HUES6 (cell line): ENCODE results near the gene KLHL33.
"Not testable (repeated sequence)": the region's sequence is repeated elsewhere in the genome, so short reads cannot be mapped to it uniquely, and the experiment has no call there.

ENCODE experiments used
- H3K27ac ChIP-seq: 2 replicates; pipeline ENCODE4 v1.7.0; 2013; ENCODE audit warnings: low read depth, mild to moderate bottlenecking, low read length, inconsistent platforms
- H3K27me3 ChIP-seq: 2 replicates; pipeline ENCODE4 v1.6.1; 2013; ENCODE audit warnings: low read length; ENCODE audit not compliant: control insufficient read depth, insufficient read depth
- H3K36me3 ChIP-seq: 2 replicates; pipeline ENCODE4 v1.6.1; 2013; ENCODE audit warnings: low read length; ENCODE audit not compliant: control insufficient read depth, insufficient read depth
- H3K4me1 ChIP-seq: 2 replicates; pipeline ENCODE4 v1.6.1; 2013; ENCODE audit warnings: low read length; ENCODE audit not compliant: control insufficient read depth, insufficient read depth
- H3K4me3 ChIP-seq: 2 replicates; pipeline ENCODE4 v1.5.1; 2013; ENCODE audit warnings: low read depth, low read length
- H3K9ac ChIP-seq: one replicate; pipeline ENCODE4 v1.6.1; 2013; ENCODE audit warnings: mild to moderate bottlenecking, low read length
- H3K9me3 ChIP-seq: 2 replicates; pipeline ENCODE4 v1.6.1; 2013; ENCODE audit warnings: low read depth, low read length; ENCODE audit not compliant: control insufficient read depth, insufficient read depth

KLHL33 gene

DNA sequence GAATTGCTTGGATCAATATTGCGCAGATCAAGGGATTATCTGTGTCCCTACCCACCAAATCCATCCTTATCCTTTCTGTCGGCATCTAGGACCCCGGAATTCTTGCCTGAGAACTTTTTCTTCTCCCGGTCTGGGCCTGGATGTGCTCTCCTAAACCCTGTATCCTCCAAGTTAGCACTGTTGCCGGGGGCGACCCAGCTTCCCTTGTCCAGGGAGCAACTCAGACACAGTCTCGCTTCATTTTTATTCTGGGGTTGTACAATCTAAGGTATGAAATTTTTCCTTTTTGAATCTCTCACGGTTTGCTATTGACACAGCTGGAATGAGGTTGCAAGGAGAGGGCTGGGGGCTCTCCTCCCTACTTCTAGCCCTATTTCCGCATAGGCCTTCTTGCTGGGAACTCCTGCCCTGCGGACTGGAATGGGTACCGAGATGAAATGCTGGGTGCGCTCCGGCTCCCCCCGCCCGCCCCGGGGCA is 32.8 kb upstream of the KLHL33 start:
- H3K4me1 ChIP-seq: peaks cover 11% of the 10 kb centered on the region
- H3K9ac ChIP-seq: peak overlapping the region; percentile 27
- H3K27ac ChIP-seq: no peak overlapping the region
- H3K9me3 ChIP-seq: no peaks in the 10 kb centered on the region
- no peaks in the 10 kb centered on the region for H3K27me3 ChIP-seq
- H3K36me3 ChIP-seq: peaks cover 24% of the 10 kb centered on the region
- peak overlapping the region; percentile 92 for H3K4me3 ChIP-seq

DNA sequence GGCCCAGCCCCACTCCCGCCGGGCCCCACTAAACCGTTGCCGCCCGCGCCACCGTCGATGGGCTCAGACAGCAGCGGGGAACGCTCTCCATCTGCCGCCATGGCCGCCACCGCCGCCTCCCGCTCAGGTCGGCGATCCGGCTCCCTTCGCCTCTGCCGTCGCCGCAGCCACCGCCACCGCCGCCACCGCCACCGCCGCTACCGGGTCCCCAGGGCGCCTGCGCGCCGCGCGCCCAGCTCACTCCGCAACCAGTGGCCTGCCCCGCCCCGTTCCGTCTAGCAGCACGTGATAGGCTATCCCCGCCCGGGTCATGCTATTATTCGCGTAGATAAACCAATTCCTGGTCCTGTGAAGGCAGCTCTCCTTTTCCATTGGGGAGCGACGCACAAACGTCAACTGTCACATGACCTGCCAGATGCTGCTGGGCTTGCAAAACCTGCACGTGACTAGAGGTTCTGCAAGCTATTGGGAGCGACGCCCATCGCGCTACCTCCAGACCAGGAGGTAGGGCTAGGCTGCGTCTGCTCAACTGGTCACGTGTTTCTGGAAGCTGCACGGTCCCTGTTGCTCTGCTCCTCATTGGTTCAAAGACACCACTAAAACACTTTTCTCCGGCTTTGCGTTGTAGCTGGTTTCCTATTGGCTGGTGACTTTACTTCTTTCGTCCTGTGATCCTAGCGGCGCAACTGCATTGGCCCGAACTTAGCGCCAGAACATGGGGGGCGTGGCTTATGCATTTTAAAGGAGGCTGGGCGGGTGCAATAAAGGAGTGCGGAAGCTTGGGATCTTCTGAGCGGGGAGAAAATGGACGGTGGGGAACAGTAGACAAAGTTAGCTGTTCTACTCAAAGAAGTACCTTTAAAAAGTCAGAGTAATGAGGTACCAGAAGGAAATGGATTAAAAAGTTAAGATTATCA is 25.5 kb upstream of the KLHL33 start, which contains the start of gene PIP4P1:
TSS of gene PIP4P1 (minus strand) at position 210 of the 917 bp plus-strand sequence. CDS start at position 101, 109 bp downstream.
- H3K4me3 ChIP-seq: peak within 1 kb of the TSS; percentile 97
- peaks cover 42% of the 10 kb centered on the region for H3K36me3 ChIP-seq
- peak within 1 kb of the TSS; percentile 81 for H3K9ac ChIP-seq
- H3K4me1 ChIP-seq: peaks cover 8% of the 10 kb centered on the region
- peak within 1 kb of the TSS; percentile 78; the same call in 1 of the 2 replicates for H3K27ac ChIP-seq
- H3K27me3 ChIP-seq: no peaks in the 10 kb centered on the region
- H3K9me3 ChIP-seq: no peaks in the 10 kb centered on the region

DNA sequence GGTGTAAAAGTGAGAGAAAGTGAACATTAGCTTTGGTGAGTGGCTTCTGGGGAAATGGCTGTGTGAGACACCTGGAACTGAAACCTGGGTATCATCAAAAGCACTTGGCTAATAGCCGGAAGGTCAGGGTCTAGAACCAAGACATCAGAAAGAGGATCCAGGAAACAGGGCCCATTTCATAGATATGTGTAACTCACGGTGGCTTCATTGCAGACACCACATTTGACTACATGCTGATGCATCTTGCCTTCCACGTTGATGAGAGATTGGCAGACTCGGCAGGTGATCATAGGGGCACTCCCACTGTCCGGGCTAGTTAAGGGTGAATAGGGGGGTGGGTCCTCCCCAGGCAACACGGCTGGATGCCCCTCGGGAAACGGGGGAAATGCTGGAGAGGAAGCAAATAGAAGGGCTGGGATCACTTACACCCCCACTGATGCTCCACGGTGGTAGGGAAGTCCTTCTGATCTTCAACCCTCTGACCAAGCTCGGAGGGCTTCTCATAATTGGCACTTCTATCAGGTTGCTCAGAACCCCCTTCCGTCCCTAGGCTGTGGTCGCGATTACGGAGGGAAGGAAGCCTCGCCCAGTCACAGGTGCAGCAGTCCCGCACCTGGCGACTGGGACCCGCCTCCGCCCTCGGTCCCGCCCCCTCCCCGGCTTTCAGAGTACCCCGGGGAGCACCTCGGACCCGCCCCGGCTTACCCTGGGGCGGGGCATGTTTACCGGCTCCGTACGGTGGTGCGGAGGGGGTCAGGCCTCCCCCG is 24.7 kb upstream of the KLHL33 start:
- peak overlapping the region; percentile 81 for H3K9ac ChIP-seq
- H3K9me3 ChIP-seq: no peaks in the 10 kb centered on the region
- H3K27ac ChIP-seq: peak overlapping the region; percentile 78; the same call in 1 of the 2 replicates
- peaks cover 48% of the 10 kb centered on the region for H3K36me3 ChIP-seq
- H3K4me1 ChIP-seq: peaks cover 8% of the 10 kb centered on the region
- H3K4me3 ChIP-seq: peak overlapping the region; percentile 97
- no peaks in the 10 kb centered on the region for H3K27me3 ChIP-seq

DNA sequence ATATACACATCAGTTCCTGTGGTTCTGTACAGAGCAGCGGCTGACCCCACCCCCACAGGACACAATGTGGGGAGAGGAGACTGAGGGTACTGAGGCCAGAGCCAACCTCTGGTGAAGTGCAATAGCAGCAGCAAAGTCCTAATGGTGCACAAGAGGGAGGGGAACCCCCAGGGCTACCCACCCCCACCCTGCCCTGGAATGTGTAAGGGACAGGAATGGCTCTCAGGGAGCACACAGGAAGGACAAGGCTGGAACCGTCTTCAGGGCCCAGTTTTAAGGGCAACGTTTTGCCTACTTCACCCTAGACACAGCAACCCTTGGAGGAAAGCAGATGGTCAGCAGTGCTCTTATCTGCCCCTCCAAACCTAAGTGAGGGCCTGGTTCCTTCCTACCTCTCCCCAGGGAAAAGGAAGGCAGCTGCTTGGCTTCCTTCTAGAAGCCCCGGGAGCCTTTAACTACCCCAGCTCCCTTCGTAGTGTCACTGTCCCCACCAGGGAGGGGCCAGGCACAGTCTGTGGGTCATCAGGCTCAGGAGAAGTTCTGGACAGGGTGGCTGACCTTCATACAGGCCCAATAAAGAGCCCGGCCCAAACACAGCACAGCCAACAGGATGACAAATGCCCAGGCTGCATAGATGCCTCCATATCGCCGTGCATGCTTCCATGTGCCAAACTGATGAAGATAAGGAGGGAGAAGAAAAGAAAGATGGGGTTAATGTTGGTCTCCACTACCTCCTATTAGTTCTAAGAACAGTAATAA is 22.2 kb upstream of the KLHL33 start:
- H3K9ac ChIP-seq: no peak overlapping the region
- H3K27me3 ChIP-seq: no peaks in the 10 kb centered on the region
- no peak overlapping the region for H3K4me3 ChIP-seq
- H3K27ac ChIP-seq: no peak overlapping the region
- H3K4me1 ChIP-seq: peaks cover 8% of the 10 kb centered on the region
- H3K36me3 ChIP-seq: peaks cover 48% of the 10 kb centered on the region
- H3K9me3 ChIP-seq: no peaks in the 10 kb centered on the region

DNA sequence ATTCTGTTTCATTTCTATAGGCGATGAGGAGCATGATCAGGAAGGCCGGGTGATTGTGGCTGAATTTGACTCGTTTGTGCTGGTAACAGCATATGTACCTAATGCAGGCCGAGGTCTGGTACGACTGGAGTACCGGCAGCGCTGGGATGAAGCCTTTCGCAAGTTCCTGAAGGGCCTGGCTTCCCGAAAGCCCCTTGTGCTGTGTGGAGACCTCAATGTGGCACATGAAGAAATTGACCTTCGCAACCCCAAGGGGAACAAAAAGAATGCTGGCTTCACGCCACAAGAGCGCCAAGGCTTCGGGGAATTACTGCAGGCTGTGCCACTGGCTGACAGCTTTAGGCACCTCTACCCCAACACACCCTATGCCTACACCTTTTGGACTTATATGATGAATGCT is 21.0 kb upstream of the KLHL33 start:
- Histone ChIP-seq H3K4me3 (peak overlapping the region; percentile 91), H3K27ac (no peak overlapping the region), H3K9me3 (no peaks in the 10 kb centered on the region), H3K27me3 (no peaks in the 10 kb centered on the region), H3K36me3 (peaks cover 54% of the 10 kb centered on the region), H3K9ac (no peak overlapping the region), H3K4me1 (peaks cover 4% of the 10 kb centered on the region)

DNA sequence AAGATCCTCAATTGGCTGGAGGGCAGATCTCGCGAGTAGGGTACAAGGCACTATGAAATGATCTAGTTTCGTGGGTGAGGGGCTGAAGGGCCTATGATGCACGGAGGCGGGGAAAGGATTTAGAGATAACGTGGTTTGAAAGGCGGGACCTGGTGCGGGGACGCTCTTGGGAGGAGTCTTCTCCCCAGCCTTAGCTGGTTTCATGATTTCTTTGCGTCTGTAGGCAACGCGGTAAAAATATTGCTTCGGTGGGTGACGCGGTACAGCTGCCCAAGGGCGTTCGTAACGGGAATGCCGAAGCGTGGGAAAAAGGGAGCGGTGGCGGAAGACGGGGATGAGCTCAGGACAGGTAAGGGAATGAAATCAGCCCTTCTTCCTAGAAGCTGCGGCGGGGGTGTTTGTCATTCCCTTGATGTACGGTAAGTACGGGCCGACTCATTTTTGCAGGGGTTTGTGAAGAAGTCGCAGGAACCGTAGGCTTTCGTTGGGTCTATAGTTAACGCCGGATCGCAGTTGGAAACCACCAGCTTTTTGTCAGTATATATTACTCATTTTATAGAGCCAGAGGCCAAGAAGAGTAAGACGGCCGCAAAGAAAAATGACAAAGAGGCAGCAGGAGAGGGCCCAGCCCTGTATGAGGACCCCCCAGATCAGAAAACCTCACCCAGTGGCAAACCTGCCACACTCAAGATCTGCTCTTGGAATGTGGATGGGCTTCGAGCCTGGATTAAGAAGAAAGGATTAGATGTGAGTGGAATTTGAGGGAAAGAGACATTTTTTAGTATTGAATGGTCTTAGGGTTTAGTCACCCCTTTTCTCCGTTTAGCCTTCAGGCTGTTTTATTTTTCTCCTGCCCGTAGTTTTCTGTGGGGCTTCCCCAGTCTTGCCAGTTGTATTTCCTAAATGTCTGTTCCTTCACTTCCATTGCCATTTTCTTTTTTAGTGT is 19.7 kb upstream of the KLHL33 start:
- H3K4me3 ChIP-seq: peak overlapping the region; percentile 91
- H3K27ac ChIP-seq: peak overlapping the region; percentile 93
- H3K4me1 ChIP-seq: peaks cover 4% of the 10 kb centered on the region
- no peaks in the 10 kb centered on the region for H3K9me3 ChIP-seq
- H3K9ac ChIP-seq: peak overlapping the region; percentile 98
- H3K27me3 ChIP-seq: no peaks in the 10 kb centered on the region
- H3K36me3 ChIP-seq: peaks cover 65% of the 10 kb centered on the region

DNA sequence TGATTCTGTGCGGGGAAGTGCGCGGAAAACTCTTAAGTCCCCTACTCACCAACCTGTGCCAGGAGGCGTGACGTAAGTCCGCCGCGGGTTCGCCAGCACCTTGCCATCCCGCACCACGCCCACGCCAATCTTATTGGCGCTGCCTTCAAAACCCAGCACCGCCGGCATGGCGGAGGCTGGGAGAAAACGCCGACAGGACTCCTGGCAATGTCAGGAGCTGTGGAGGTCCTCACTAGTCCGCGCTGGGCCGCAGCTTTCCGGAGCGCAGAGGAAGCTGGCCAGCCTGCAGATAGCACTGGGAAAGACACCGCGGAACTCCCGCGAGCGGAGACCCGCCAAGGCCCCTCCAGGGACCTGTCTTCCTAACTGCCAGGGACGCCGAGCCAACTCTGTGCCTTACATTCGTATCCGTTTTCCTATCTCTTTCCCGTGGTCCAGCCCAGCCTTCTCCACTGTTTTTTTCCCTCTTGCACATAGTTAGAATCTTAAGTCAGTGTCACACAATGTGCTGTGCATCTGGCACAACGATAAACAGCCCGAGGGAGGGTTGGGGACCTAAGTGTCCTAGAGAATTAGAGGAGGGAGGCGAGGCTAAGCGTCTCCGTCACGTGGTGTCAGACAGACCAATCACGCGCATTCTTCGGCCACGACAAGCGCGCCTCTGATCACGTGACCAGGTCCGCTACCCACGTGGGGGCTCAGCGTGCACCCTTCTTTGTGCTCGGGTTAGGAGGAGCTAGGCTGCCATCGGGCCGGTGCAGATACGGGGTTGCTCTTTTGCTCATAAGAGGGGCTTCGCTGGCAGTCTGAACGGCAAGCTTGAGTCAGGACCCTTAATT is 18.8 kb upstream of the KLHL33 start, which contains the start of the genes APEX1 and OSGEP:
TSS of gene APEX1 (plus strand) at position 711 of the 839 bp plus-strand sequence. CDS start 420 bp downstream, outside the sequence.
TSS of gene OSGEP (minus strand) at position 297 of the 839 bp plus-strand sequence. CDS start at position 168, 129 bp downstream.
- no peaks in the 10 kb centered on the region for H3K27me3 ChIP-seq
- peak within 1 kb of the TSS; percentile 93 for H3K27ac ChIP-seq
- no peaks in the 10 kb centered on the region for H3K4me1 ChIP-seq
- peak within 1 kb of the TSS; percentile 91 for H3K4me3 ChIP-seq
- H3K36me3 ChIP-seq: peaks cover 65% of the 10 kb centered on the region
- no peaks in the 10 kb centered on the region for H3K9me3 ChIP-seq
- peak within 1 kb of the TSS; percentile 98 for H3K9ac ChIP-seq

DNA sequence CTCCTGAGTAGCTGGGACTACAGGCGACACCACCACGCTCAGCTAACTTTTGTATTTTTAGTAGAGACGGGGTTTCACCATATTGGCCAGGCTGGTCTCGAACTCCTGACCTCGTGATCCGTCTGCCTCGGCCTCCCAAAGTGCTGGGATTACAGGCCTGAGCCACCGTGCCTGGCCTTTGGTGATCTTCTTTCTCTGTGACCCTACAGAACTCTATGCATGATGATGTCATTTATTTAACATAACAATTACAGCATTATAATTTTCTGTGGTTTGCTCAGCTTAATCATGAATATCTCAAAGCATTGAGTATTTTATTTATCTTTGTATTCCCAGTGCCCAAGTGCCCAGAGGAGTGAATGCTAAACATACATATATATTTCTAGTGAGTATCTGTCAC is 16.9 kb upstream of the KLHL33 start:
- not testable (repeated sequence) for H3K27ac ChIP-seq, H3K9me3 ChIP-seq, H3K4me3 ChIP-seq, H3K4me1 ChIP-seq, H3K27me3 ChIP-seq, H3K9ac ChIP-seq
- H3K36me3 ChIP-seq: peaks cover 66% of the 10 kb centered on the region

DNA sequence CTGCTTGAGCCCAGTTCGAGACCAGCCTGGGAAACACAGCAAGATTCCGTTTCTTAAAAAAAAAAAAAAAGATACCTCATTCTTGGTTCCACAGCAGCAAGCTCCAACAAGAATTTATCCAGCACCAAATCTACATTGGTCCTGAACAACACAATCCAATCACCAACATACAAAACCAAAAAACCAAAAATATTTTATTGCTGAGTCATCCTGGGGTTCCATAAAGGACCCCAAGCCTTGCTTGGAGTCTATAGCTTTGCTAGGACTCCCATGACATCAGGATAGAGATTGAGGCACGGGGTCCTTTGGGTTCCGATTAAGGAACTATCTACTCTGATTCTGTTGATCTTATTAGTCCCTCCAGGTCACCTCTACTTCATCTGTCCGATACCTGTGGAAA is 10.9 kb upstream of the KLHL33 start:
- Histone ChIP-seq H3K4me1 (no peaks in the 10 kb centered on the region), H3K4me3 (no peak overlapping the region), H3K9me3 (peaks cover 5% of the 10 kb centered on the region; the same call in 1 of the 2 replicates), H3K27me3 (no peaks in the 10 kb centered on the region), H3K27ac (peak overlapping the region; percentile 41; the same call in 1 of the 2 replicates), H3K36me3 (peaks cover 72% of the 10 kb centered on the region), H3K9ac (no peak overlapping the region)
